Measurements from ENCODE around the gene DNASE1L3. TPM values are rescaled to one million over a fixed set of nuclear protein-coding genes. Genes with fewer than 3 reads are reported as not detected.
A peak's percentile ranks its signal among the peaks of the same experiment; 100 is the strongest.
"Not testable (repeated sequence)": the region's sequence is repeated elsewhere in the genome, so short reads cannot be mapped to it uniquely, and the experiment has no call there.

The DNASE1L3 gene
- total RNA-seq, 1 donor from 2014 or later = 0.20 TPM

- not testable (repeated sequence) for DNase-seq (ENCODE audit: low read depth, low spot score)
Observed at GRCh38 chr3:58201451-58201850, 9.3 kb downstream of the DNASE1L3 start.

GRCh38 chr3:58200846-58201355 lies 9.9 kb downstream of the DNASE1L3 start:
- no peak for DNase-seq (ENCODE audit: low read depth, low spot score)

GRCh38 chr3:58200121-58200709 lies 10.6 kb downstream of the DNASE1L3 start:
- DNase-seq (ENCODE audit: low read depth, low spot score) = no peak

GRCh38 chr3:58198804-58199203 lies 12.0 kb downstream of the DNASE1L3 start:
- DNase-seq (ENCODE audit: low read depth, low spot score) = peak; percentile 74

DNA sequence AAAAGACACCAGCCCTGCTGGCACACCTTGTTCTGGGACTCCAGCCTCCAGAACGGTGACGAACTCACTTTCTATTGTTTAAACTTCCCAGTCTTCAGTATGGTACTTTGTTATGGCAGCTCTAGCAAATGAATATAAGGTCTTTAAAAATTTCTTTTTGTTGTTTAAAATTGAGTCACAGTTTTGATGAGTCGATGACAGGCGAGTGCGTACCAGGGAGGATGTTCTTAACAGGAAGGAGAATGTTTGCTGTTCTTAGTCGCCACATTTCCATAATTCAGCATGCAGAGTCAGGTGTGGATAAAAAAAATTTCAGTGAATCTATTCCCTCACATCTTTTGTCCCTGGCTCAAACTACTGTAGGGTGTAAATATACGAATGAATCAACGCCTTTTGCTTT lies 12.4 kb downstream of the DNASE1L3 start:
- no peak for DNase-seq (ENCODE audit: low read depth, low spot score)

DNA sequence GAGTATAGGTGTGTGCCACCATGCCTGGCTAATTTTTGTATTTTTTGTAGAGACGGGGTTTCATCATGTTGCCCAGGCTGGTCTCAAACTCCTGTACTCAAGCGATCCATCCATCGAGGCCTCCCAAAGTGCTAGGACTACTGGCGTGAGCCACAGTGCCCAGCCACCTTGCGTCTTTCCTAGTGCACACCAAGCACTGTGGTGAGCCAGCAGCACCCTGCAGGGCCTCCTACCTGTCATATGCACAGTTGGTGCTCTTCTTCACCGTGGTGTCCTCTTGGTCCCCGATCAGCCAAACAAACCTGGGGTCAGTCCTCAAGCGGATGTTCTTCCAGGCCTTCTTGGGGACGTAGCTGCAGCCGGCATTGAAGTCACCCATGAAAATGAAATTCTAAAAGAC lies 13.2 kb downstream of the DNASE1L3 start:
- no peak for DNase-seq (ENCODE audit: low read depth, low spot score)

DNA sequence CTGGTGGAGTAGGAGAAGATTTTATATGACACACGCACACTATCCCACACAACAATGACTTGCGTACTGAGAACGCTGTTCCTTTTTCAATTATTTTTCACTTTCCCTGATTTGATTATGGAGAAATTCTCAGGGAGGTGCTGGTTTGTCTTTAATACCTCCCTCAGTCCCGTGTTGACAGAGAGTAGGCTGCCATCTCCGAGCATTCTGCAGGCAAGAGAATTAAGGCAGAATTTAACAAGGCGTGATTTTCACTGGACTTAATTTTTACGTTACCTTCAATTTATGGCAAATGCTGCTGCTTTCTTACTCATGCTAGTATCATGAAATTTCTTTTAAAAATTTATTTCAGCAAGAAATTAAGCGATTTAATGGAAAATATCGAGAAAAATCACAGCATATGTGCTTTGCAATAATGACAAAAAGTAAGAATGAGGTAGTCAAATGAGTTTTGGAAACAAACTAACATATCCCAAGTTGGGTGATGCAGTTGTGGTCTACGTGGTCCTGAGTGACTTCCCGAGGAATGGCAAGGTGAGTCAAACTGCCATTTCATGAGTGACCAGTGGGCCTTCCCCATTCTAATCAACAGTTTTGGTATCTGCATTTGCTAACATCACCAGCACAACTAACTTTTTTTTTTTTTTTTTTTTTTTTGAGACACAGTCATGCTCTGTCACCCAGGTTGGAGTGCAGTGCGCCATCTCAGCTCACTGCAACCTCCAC lies 16.9 kb downstream of the DNASE1L3 start:
- no peak for DNase-seq (ENCODE audit: low read depth, low spot score)

- DNase-seq (ENCODE audit: low read depth, low spot score) = no peak
Observed at GRCh38 chr3:58192069-58192468, 18.7 kb downstream of the DNASE1L3 start.

DNA sequence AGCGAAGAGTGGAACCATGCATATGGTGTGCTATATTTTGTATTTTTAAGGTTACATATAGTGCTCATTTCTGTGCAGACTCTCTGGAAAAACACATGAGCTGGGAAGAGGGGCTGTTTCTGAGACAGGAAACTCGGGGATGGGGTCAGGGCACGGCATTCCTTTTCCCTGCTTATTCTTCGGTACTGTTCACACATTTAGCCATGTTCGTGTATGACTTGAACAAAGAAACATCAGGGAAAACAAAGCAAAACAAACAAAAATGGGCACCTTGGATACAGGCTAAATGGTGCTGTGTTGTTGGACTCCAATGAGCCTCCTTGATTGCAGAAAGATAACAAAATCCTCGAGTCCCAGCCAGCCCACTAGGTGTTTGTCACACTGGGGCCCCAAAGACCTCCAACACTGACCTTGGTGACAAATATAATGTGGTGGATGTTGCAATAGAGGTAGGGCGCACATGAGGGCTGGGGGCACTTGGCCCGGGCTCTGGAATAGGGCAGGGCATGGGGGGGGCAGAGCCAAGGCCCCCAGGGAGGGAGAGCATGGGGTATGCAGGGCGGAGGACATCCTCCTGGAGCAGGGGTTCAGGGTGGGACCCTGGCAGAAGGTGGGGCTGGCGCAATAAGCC lies 19.3 kb downstream of the DNASE1L3 start:
- DNase-seq (ENCODE audit: low read depth, low spot score) = no peak

DNA sequence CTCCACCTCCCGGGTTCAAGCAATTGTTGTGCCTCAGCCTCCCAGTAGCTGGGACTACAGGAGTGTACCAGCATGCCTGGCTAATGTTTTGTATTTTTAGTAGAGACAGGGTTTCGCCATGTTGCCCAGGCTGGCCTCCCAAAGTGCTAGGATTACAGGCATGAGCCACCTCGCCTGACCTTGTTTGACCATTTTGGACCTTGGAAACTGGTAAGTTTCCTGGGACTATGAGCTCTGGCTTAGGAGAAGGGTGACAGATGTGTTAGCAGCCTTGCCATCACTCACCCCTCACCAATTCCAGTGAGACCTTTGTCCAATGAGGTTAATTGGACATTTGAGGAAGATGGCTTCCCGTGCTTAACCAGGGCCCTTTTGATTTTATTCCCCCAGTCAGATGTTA lies 19.9 kb downstream of the DNASE1L3 start:
- DNase-seq (ENCODE audit: low read depth, low spot score) = no peak

- DNase-seq (ENCODE audit: low read depth, low spot score) = no peak
Observed at GRCh38 chr3:58190291-58190690, 20.5 kb downstream of the DNASE1L3 start.

GRCh38 chr3:58189691-58190090 lies 21.1 kb downstream of the DNASE1L3 start:
- no peak for DNase-seq (ENCODE audit: low read depth, low spot score)

DNA sequence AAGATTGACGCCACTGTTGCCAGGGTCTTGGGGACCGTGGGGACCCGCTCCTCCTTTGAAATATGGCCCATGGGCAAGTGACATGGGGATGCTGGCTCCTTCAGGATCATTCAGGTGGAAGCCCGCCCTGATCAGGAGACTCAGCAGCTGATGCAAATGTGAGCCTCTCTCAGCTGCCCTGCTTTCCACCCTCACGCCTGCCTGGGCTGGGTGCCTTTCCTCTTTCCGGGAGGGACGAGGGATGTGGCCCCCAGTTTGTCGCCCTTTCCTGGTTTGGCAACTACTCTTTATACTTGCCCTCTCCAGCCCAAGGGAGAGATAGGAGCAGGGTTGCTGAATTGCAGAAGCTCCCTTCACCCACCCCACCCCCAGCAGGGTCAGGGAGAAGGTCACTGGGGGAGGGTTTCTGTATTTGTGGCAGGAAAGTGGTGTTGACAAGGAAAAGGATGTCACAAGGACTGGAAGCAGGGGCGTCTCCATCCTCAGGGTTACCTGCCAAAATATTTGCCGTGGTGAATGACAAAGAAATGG lies 21.8 kb downstream of the DNASE1L3 start:
- no peak for DNase-seq (ENCODE audit: low read depth, low spot score)

GRCh38 chr3:58188173-58188564 lies 22.6 kb downstream of the DNASE1L3 start:
- no peak for DNase-seq (ENCODE audit: low read depth, low spot score)

- DNase-seq (ENCODE audit: low read depth, low spot score) = no peak
Observed at GRCh38 chr3:58184982-58185360, 25.8 kb downstream of the DNASE1L3 start.

- DNase-seq (ENCODE audit: low read depth, low spot score) = no peak
Observed at GRCh38 chr3:58184309-58184981, 26.3 kb downstream of the DNASE1L3 start.

- no peak for DNase-seq (ENCODE audit: low read depth, low spot score)
Observed at GRCh38 chr3:58183891-58184290, 26.9 kb downstream of the DNASE1L3 start.

GRCh38 chr3:58183221-58183620 lies 27.6 kb downstream of the DNASE1L3 start:
- DNase-seq (ENCODE audit: low read depth, low spot score) = no peak

GRCh38 chr3:58180940-58181587 lies 29.7 kb downstream of the DNASE1L3 start:
- DNase-seq (ENCODE audit: low read depth, low spot score) = no peak

DNA sequence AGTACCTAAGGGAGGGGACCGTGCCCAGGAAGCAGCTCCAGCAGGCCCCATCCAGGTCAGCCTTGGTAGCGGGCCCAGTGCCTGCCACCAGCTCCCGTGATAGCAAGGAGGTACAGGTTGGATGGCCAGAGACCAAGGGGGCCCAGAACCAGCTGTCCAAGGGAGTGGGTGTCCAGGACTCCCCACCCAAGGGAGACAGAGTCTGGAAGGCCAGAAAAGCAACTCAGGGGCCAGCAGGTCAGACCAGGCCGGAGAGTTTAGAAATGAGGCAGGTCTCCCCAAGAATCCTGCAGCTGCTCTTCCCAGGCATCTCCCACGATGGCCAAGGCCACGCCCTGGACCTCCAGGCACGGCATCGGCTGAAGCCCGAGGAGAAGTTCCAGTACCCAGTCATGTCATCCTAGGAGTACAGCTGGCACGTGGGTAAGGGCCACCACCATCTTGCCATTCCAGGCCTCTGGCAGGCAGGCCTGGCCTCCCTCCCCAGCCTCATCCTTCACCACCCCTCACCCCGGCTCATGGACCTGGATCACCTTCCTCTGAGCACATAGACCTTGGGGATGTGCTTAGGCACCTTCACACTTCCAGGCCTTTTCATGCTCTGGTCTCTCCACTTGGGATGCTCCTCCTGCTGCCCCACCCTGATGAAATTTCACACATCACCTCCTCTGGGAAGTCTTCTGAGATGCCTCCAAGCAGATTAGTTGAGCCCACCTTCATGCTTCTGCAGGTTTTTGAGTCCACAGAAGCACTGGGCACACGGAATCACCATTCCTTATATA lies 30.5 kb downstream of the DNASE1L3 start:
- no peak for DNase-seq (ENCODE audit: low read depth, low spot score)
